Loucy (cell line): ENCODE data around the gene NOVA2.

Experiments used
- H2AFZ ChIP-seq: fragments of 200-600 bp; sonication (generic); 2 replicates; pipeline ENCODE4 v1.6.0; 2016; ENCODE audit warnings: antibody characterized with exemption, mild to moderate bottlenecking, low read length, moderate library complexity
- H3F3A ChIP-seq: fragments of 200-600 bp; 2 replicates; pipeline ENCODE4 v1.6.0; 2016; ENCODE audit warnings: antibody characterized with exemption, low read depth, mild to moderate bottlenecking
- H3K27me3 ChIP-seq: fragments of 200-600 bp; sonication (generic); 2 replicates; pipeline ENCODE4 v1.6.1; 2014; ENCODE audit warnings: low read length, mild to moderate bottlenecking; ENCODE audit not compliant: insufficient read depth, poor library complexity, severe bottlenecking
- H3K36me3 ChIP-seq: fragments of 200-600 bp; sonication (generic); 2 replicates; pipeline ENCODE4 v1.6.1; 2016; ENCODE audit warnings: low read length; ENCODE audit not compliant: insufficient read depth
- H3K4me1 ChIP-seq: fragments of 200-600 bp; sonication (generic); 2 replicates; pipeline ENCODE4 v1.5.1; 2014; ENCODE audit warnings: low read length, mild to moderate bottlenecking; ENCODE audit not compliant: insufficient read depth, poor library complexity, severe bottlenecking
- H3K4me2 ChIP-seq: fragments of 200-600 bp; sonication (generic); 2 replicates; pipeline ENCODE4 v1.6.0; 2014; ENCODE audit warnings: antibody characterized with exemption, low read length, low read depth, mild to moderate bottlenecking; ENCODE audit not compliant: poor library complexity, severe bottlenecking
- H3K4me3 ChIP-seq: fragments of 200-600 bp; sonication (generic); 2 replicates; pipeline ENCODE4 v1.5.1; 2014; ENCODE audit warnings: low read length, mild to moderate bottlenecking, mixed read lengths; ENCODE audit not compliant: poor library complexity, severe bottlenecking
- H3K79me2 ChIP-seq: fragments of 200-600 bp; sonication (generic); 2 replicates; pipeline ENCODE4 v1.6.1; 2014; ENCODE audit warnings: low read length; ENCODE audit not compliant: insufficient read depth
- H3K9ac ChIP-seq: fragments of 200-600 bp; sonication (generic); 2 replicates; pipeline ENCODE4 v1.6.0; 2014; ENCODE audit warnings: mild to moderate bottlenecking, low read depth, low read length, moderate library complexity; ENCODE audit not compliant: poor library complexity, severe bottlenecking
- H3K9me2 ChIP-seq: fragments of 200-600 bp; sonication (generic); replicated peaks from 2 replicates; pipeline ENCODE4 v1.6.1; 2016; ENCODE audit warnings: low read depth, low read length, mixed read lengths
- H3K9me3 ChIP-seq: fragments of 200-600 bp; sonication (generic); 2 replicates; pipeline ENCODE4 v1.6.1; 2014; ENCODE audit warnings: mild to moderate bottlenecking, antibody characterized with exemption, low read length, low read depth; ENCODE audit not compliant: insufficient read depth
- H4K20me1 ChIP-seq: fragments of 200-600 bp; sonication (generic); 2 replicates; pipeline ENCODE4 v1.6.0; 2014; ENCODE audit warnings: antibody characterized with exemption, low read length, mild to moderate bottlenecking; ENCODE audit not compliant: insufficient read depth, poor library complexity, severe bottlenecking
- CTCF ChIP-seq: fragments of 200-600 bp; sonication (generic); conservative IDR thresholded peaks from 2 replicates; pipeline ENCODE4 v1.5.1; 2014; ENCODE audit warnings: mild to moderate bottlenecking, antibody characterized with exemption, low read length
- EZH2phosphoT487 ChIP-seq: fragments of 200-600 bp; IDR thresholded peaks from 2 replicates; pipeline ENCODE4 v1.6.1; 2018; ENCODE audit warnings: antibody characterized with exemption, mild to moderate bottlenecking, moderate library complexity, borderline replicate concordance

NOVA2 gene

DNA sequence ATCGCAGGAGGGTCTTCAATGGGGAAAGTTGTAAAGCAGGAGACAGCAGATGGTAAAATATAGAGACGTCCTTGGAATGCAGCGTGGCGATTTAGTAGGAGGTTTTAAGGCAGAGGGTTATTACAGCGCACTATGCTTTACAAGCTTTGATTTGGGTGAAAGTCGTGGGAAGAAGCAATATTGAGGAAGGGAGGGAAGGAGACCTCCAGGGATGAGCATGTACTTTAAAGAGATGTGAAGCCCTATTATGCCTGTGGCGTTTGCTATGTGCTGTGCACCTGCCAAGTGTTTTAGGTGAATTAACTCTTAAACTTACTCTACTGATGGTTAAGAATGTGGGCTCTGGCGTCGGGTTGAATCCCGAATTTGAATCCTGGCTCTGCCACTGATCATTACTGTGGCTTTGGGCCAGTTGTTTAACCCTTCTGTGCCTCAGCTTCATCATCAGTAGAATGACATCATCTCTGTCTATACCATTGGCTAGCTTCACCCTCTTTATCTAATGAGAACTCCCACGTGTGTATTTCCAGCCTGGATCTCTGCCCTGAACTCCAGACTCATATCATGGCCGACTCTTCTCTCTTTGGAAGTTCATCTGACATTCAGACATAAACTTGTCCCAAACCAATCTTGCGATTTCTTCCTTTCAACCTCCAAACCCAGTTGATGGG lies 22.2 kb upstream of the NOVA2 start:
- Histone ChIP-seq H3K36me3 (no peaks in the 10 kb centered on the region), H3K79me2 (peaks cover 22% of the 10 kb centered on the region), H3F3A (no peaks in the 10 kb centered on the region), H3K4me2 (peak overlapping the region; percentile 78), H3K9ac (peak overlapping the region; percentile 83), H2AFZ (peak overlapping the region; percentile 34), H3K4me3 (peak overlapping the region; percentile 84), H3K27me3 (no peaks in the 10 kb centered on the region), H3K9me3 (no peaks in the 10 kb centered on the region), H4K20me1 (peaks cover 4% of the 10 kb centered on the region), H3K9me2 (no peaks in the 10 kb centered on the region), H3K4me1 (peaks cover 23% of the 10 kb centered on the region)
- TF ChIP-seq CTCF: no peak
- no peak for TF ChIP-seq EZH2phosphoT487

DNA sequence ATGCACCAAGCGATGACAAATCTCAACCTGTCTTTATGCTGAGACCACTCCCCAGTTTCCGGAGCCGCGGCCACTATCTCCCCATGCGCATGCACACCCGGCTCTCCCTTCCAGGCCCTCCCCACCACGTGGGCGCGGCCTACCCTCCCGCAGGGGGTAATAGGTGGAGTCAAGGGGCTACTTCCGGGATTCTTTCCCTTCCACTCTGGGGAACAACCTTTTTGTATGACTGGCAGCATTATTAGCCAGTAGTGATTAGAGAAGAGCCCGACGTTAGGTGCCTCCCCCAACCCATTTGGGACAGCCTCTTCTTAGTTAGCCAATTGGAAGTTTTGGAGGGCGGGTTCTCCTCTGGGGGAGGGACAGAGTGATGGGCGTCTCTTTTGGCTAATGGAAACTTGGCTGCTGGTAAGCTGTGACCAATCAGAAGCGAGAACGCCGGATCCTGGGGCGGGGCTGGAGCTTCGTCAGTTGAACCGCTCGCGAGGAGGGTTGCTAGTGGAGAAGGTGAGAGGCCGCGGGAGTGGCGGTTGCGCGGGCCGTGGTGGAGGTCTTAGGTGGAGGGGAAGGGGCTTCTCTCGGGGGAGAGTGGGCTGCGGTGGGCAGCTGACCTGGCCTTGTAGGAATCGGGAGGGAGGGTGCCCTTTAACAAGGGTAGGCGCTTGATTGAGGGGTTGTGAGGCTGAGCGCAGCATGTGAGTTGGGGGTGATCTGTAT lies 21.5 kb upstream of the NOVA2 start, which contains the start of gene CCDC61:
TSS of gene CCDC61 (plus strand) at position 470 of the 717 bp plus-strand sequence. CDS start 7,552 bp downstream, outside the sequence.
- no peaks in the 10 kb centered on the region for H3K9me3 ChIP-seq
- TF ChIP-seq EZH2phosphoT487 (no peak), CTCF (no peak)
- no peaks in the 10 kb centered on the region for H3K36me3 ChIP-seq
- H2AFZ ChIP-seq: peak within 1 kb of the TSS; percentile 94
- no peaks in the 10 kb centered on the region for H3K9me2 ChIP-seq
- peak within 1 kb of the TSS; percentile 84 for H3K4me3 ChIP-seq
- H3K4me2 ChIP-seq: peak within 1 kb of the TSS; percentile 82
- H3K4me1 ChIP-seq: peaks cover 23% of the 10 kb centered on the region
- no peaks in the 10 kb centered on the region for H3F3A ChIP-seq
- H3K79me2 ChIP-seq: peaks cover 22% of the 10 kb centered on the region
- no peaks in the 10 kb centered on the region for H3K27me3 ChIP-seq
- peaks cover 4% of the 10 kb centered on the region for H4K20me1 ChIP-seq
- peak within 1 kb of the TSS; percentile 83 for H3K9ac ChIP-seq

DNA sequence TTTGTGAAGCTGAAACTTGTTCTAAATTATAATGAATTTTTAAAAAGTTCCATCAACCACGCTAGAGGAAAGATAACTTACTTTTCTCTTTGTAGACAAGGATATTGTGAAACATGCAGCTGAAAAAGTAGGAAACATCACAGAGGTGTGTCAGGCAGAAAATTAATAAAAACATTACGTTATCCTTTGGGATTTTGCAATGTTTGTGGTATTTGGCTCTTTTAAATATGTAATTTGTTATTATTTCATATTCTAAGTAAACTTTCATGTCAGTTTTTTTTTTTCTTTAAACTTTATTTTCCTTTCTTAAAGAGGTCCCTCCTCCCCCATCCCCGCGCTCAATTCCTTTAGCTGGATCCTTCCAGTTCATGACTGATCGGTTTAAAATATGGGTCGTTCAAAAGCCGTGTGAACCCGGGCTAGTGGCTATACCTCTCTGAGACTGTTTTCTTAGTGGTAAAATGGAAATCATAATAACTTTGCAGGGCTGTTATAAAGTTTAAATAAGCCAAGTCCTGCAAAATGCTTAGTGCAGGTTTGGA lies 20.9 kb upstream of the NOVA2 start:
- Histone ChIP-seq H3K9me3 (no peaks in the 10 kb centered on the region), H4K20me1 (peaks cover 4% of the 10 kb centered on the region), H3K27me3 (no peaks in the 10 kb centered on the region), H3K4me2 (peak overlapping the region; percentile 82), H3K79me2 (peaks cover 22% of the 10 kb centered on the region), H3K4me1 (peaks cover 23% of the 10 kb centered on the region), H3F3A (no peaks in the 10 kb centered on the region), H3K9ac (peak overlapping the region; percentile 52), H3K36me3 (no peaks in the 10 kb centered on the region), H3K9me2 (no peaks in the 10 kb centered on the region), H3K4me3 (peak overlapping the region; percentile 75), H2AFZ (peak overlapping the region; percentile 94)
- TF ChIP-seq EZH2phosphoT487 (no peak), CTCF (no peak)
